ENCODE results near the gene TAC1.
"Not testable (repeated sequence)": the region's sequence is repeated elsewhere in the genome, so short reads cannot be mapped to it uniquely, and the experiment has no call there.

Gene TAC1

GRCh38 chr7:97731736-97732564, at the start of gene TAC1:
Gene TAC1 (plus strand): TSS chr7:97732086. CDS start chr7:97732613, 527 bp downstream.
- DNase-seq (ENCODE audit: low read depth), result peak; percentile 39

GRCh38 chr7:97685952-97686351, 45.9 kb upstream of the TAC1 start:
- DNase-seq (ENCODE audit: low read depth), result no peak

GRCh38 chr7:97693586-97693985, 38.3 kb upstream of the TAC1 start:
- no peak for DNase-seq (ENCODE audit: low read depth)

- DNase-seq (ENCODE audit: low read depth), result no peak
These were observed 37.5 kb upstream of the TAC1 start for GRCh38 chr7:97694355-97694754.

GRCh38 chr7:97697396-97697795, 34.5 kb upstream of the TAC1 start:
- DNase-seq (ENCODE audit: low read depth), result no peak

- no peak for DNase-seq (ENCODE audit: low read depth)
These were observed 9.5 kb upstream of the TAC1 start for GRCh38 chr7:97722386-97722785.

- DNase-seq (ENCODE audit: low read depth), result no peak
These were observed 834 bp downstream of the TAC1 start for GRCh38 chr7:97732565-97733275.

- no peak for DNase-seq (ENCODE audit: low read depth)
These were observed 1.6 kb downstream of the TAC1 start for GRCh38 chr7:97733276-97734161.

GRCh38 chr7:97734255-97734654, 2.4 kb downstream of the TAC1 start:
- no peak for DNase-seq (ENCODE audit: low read depth)

- no peak for DNase-seq (ENCODE audit: low read depth)
These were observed 3.2 kb downstream of the TAC1 start for GRCh38 chr7:97735075-97735474.

GRCh38 chr7:97748482-97748881, 16.6 kb downstream of the TAC1 start:
- DNase-seq (ENCODE audit: low read depth), result no peak

- no peak for DNase-seq (ENCODE audit: low read depth)
These were observed 19.7 kb downstream of the TAC1 start for GRCh38 chr7:97751566-97751965.

GRCh38 chr7:97752215-97752614, 20.3 kb downstream of the TAC1 start:
- DNase-seq (ENCODE audit: low read depth), result no peak

- DNase-seq (ENCODE audit: low read depth), result no peak
These were observed 25.9 kb downstream of the TAC1 start for GRCh38 chr7:97757824-97758223.

- DNase-seq (ENCODE audit: low read depth), result no peak
These were observed 39.0 kb downstream of the TAC1 start for GRCh38 chr7:97770850-97771249.

- no peak for DNase-seq (ENCODE audit: low read depth)
These were observed 39.7 kb downstream of the TAC1 start for GRCh38 chr7:97771576-97771975.

- no peak for DNase-seq (ENCODE audit: low read depth)
These were observed 40.4 kb downstream of the TAC1 start for GRCh38 chr7:97772045-97772901.

- DNase-seq (ENCODE audit: low read depth), result not testable (repeated sequence)
These were observed 54.5 kb downstream of the TAC1 start for GRCh38 chr7:97786398-97786797.

Measured in fibroblast of the conjunctiva (primary cell).